VCaP (cell line): Measurements from ENCODE around the gene THADA.

Experiments used
- H3K27ac ChIP-seq: fragments of 450-650 bp; 2 replicates; pipeline ENCODE4 v1.5.1; 2017
- TF ChIP-seq, protein P1 (sequence below): fragments of 450-650 bp; conservative IDR thresholded peaks from 2 replicates; pipeline ENCODE4 v1.5.1; 2017; ENCODE audit warnings: mild to moderate bottlenecking, moderate library complexity

Gene THADA

DNA sequence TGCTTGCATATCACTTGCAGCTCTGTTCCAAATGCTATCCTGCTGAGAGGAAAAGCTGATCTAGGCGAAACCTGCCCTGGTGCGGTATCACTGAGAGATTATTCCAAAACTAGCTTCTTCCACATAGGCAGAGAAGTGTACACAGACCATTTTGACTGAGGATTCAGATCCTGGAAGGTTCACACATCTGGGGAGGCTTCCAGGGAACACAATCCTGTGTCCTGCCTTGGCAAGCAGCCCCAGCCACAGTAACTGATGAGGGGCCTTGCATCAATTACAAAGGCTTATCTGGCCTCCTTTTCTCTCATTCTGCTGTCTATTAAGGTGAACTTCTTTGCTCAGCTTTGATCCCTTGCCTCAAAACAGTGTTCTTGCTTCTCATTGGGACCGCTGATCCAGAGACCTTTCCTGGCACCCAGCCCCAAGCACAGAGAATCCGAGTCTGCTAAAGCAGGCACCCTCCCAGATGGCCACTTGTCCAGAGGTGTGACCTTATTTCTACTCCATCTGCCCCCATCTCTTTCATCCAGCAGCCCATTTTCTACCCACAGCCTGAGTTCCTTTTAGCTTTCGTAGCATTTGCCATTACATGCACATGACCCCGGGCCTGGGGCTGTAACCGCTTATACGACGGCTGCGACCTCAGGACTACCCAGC, 317.1 kb downstream of the THADA start:
- TF ChIP-seq, protein P1, sequence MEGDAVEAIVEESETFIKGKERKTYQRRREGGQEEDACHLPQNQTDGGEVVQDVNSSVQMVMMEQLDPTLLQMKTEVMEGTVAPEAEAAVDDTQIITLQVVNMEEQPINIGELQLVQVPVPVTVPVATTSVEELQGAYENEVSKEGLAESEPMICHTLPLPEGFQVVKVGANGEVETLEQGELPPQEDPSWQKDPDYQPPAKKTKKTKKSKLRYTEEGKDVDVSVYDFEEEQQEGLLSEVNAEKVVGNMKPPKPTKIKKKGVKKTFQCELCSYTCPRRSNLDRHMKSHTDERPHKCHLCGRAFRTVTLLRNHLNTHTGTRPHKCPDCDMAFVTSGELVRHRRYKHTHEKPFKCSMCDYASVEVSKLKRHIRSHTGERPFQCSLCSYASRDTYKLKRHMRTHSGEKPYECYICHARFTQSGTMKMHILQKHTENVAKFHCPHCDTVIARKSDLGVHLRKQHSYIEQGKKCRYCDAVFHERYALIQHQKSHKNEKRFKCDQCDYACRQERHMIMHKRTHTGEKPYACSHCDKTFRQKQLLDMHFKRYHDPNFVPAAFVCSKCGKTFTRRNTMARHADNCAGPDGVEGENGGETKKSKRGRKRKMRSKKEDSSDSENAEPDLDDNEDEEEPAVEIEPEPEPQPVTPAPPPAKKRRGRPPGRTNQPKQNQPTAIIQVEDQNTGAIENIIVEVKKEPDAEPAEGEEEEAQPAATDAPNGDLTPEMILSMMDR, result no peak
- peak overlapping the region; percentile 77 for H3K27ac ChIP-seq

- peak overlapping the region; percentile 77 for H3K27ac ChIP-seq
- TF ChIP-seq, protein P1, result no peak
Measured at GRCh38 chr2:43276962-43277391, 318.9 kb downstream of the THADA start.

DNA sequence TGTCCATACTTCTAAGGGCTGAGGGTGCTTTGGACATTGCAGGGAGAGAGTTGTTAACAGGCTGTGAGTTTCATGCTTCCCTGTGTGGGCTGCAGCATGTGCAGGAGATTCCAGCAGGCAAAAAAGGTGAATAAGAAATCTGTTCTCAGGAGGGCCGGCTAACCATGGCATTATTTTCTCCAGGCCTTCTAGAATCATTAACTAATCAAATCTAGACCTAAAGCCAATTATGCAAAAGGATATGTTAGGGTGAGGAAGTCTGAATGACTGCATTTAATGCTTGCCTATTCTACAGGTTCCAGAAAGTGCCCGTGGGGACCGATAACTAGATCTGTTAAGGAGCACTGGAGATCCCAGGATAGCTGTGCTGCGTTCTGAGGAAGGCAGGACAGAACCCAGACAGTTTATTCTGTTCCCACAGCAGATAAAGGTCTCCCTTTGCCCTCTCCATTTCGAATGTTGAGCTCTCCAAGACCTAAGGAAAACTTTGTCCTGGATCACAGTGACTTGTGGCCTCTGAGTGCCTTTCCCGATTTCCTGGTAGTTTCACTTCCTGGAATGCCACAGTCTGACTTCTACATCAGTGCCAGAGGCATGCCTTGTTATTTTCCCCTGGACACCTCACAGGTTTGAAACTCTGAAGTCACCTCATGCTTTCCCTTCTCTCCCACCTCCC, 319.4 kb downstream of the THADA start:
- TF ChIP-seq, protein P1, result no peak

DNA sequence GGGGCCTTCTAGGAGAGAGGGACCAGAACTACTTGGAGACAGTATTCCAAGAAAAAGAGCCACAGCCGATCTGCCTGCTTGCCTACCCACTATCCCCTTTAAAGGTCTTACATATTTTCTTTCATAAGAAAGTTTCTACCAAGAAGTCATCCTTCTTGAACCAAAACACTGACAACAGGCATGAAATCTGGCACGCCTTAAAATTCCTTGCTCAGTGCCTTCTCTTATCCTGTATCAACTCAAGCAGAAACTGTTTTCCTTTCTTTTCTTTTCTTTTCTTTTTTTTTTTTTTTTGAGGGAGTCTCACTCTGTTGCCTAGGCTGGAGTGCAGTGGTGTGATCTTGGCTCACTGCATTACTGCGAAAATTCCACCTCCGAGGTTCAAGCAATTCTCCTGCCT, 321.1 kb downstream of the THADA start:
- no peak overlapping the region for H3K27ac ChIP-seq
- TF ChIP-seq, protein P1, result no peak

More for the DNA sequence above, 319.4 kb downstream of the THADA start:
- peak overlapping the region; percentile 77; the same call in 1 of the 2 replicates for H3K27ac ChIP-seq

DNA sequence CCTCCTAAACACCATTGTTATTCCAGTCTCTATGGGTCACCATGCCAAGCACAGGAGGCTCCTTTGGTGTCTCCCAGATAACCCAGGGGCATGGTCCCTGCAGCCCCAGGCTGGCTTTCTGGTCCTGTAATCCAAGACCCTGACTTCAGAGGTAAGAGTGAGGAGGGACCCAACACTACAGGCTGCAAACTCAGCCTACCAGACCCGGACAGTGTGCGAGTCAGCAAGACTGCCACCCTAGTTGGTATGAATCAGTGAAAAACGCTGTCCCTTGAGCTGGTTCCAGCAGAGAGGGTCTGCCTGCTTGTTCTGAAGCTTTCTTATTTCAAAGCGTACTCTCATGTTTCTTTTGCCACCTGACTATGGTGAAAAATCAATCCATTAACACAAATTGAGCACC, 321.8 kb downstream of the THADA start:
- H3K27ac ChIP-seq, result no peak overlapping the region
- TF ChIP-seq, protein P1, result no peak

DNA sequence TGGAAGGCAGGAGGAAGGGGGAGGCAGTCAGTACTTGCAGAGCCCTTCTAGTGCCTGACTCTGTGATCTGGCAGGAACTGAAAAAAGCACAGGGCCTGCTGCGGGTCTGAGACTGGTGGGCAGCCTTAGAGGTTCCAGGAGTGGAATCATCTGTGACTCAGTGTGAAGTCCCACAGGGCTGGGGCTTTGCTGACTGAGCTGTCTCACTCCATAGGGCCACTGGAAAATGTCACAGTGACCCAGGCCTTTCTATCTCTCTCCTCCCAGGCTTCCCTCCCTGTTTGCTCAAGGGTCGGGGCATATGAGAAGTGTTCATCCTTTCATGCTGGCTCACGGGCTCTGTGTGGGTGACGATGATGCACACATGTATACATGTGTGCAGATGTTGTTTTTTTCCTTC, 322.3 kb downstream of the THADA start:
- H3K27ac ChIP-seq, result no peak overlapping the region

DNA sequence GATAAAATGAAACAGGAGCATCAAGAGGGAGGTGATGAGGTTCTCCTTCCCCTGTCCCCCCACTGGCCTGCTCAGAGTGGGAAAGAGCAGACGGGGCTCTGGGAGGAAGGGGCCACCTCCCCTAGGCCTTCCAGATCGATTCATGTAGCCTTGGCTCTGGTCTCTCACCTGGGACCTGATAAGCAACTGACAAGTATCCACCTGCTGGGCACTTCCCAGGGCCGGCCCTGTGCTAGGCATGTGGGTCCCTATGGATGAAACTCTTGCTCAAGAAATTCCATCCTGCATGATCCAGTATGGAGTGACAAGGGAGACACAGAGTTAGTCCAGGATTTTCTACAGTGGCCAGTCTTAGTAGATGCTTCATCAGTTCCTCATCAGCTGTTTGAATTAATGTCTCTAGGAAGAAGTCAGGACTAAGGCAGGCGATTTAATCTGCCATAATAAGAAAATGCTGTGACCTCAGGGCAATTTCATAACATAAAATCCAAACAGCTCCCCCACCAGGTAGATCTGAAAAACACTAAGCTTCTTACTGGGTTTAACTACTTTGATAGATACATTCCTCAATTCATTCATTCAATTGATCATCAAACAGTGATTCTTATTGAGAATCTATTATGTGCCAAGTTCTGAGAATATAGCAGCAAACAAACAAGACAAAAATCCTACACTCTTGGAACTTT, 324.8 kb downstream of the THADA start:
- TF ChIP-seq, protein P1, result no peak
- H3K27ac ChIP-seq, result no peak overlapping the region

More for the DNA sequence above, 322.3 kb downstream of the THADA start:
- TF ChIP-seq, protein P1, result no peak
